MV-4-11 (cell line): Measurements from ENCODE around the gene STRN4.

ENCODE experiments used
- DNase-seq: peaks from one replicate; lab custom pipeline; 2025; lab: John Stamatoyannopoulos, UW

Gene STRN4

GRCh38 chr19:46742926-46743480, 3.2 kb downstream of the STRN4 start:
- DNase-seq, result no peak

GRCh38 chr19:46741447-46741846, 4.8 kb downstream of the STRN4 start:
- DNase-seq, result no peak

GRCh38 chr19:46739290-46739771, 6.9 kb downstream of the STRN4 start:
- DNase-seq, result no peak

GRCh38 chr19:46737761-46738171, 8.5 kb downstream of the STRN4 start:
- DNase-seq, result no peak

GRCh38 chr19:46737298-46737654, 9.0 kb downstream of the STRN4 start:
- no peak for DNase-seq

- no peak for DNase-seq
Measured at GRCh38 chr19:46736531-46737297, 9.5 kb downstream of the STRN4 start.

- peak; percentile 99 for DNase-seq
Measured at GRCh38 chr19:46733690-46734292, 12.5 kb downstream of the STRN4 start.

GRCh38 chr19:46732966-46733689, 13.1 kb downstream of the STRN4 start:
- DNase-seq, result peak; percentile 99

- DNase-seq, result peak; percentile 64
Measured at GRCh38 chr19:46732172-46732938, 13.9 kb downstream of the STRN4 start.

GRCh38 chr19:46731584-46731983, 14.7 kb downstream of the STRN4 start:
- peak; percentile 79 for DNase-seq

GRCh38 chr19:46731007-46731501, 15.2 kb downstream of the STRN4 start:
- DNase-seq, result peak; percentile 99

- no peak for DNase-seq
Measured at GRCh38 chr19:46730595-46730994, 15.7 kb downstream of the STRN4 start.

GRCh38 chr19:46730187-46730586, 16.1 kb downstream of the STRN4 start:
- DNase-seq, result no peak

- DNase-seq, result no peak
Measured at GRCh38 chr19:46729696-46730095, 16.6 kb downstream of the STRN4 start.

- peak; percentile 52 for DNase-seq
Measured at GRCh38 chr19:46728693-46729339, 17.4 kb downstream of the STRN4 start.

- DNase-seq, result no peak
Measured at GRCh38 chr19:46728208-46728607, 18.0 kb downstream of the STRN4 start.

- DNase-seq, result no peak
Measured at GRCh38 chr19:46727757-46728156, 18.5 kb downstream of the STRN4 start.

- DNase-seq, result no peak
Measured at GRCh38 chr19:46726971-46727501, 19.2 kb downstream of the STRN4 start.

GRCh38 chr19:46726551-46726950, 19.7 kb downstream of the STRN4 start:
- DNase-seq, result no peak

GRCh38 chr19:46725859-46726393, 20.3 kb downstream of the STRN4 start:
- DNase-seq, result no peak
